Testis (tissue), 2 donors: ENCODE results near the gene WRAP73.

ENCODE experiments used
- POLR2A ChIP-seq: fragments of 450-650 bp; IDR thresholded peaks from one replicate; pipeline ENCODE4 v1.6.1; 2017; ENCODE audit warnings: antibody characterized with exemption, mild to moderate bottlenecking, moderate library complexity
- TF ChIP-seq, protein P1 (sequence below), 3 experiments: fragments of 450-650 bp in 2 of 3; fragments of 200-600 bp in 1 of 3; sonication (generic) in 1 of 3; IDR thresholded peaks; one replicate each; pipeline ENCODE4 v1.5.1; 2016 to 2019; ENCODE audit warnings: antibody characterized with exemption in 3 of 3, mild to moderate bottlenecking in 2 of 3, moderate library complexity in 1 of 3

GRCh38 chr1:3614755-3615742, 34.9 kb downstream of the WRAP73 start:
- no peak for TF ChIP-seq POLR2A
- TF ChIP-seq, protein P1, sequence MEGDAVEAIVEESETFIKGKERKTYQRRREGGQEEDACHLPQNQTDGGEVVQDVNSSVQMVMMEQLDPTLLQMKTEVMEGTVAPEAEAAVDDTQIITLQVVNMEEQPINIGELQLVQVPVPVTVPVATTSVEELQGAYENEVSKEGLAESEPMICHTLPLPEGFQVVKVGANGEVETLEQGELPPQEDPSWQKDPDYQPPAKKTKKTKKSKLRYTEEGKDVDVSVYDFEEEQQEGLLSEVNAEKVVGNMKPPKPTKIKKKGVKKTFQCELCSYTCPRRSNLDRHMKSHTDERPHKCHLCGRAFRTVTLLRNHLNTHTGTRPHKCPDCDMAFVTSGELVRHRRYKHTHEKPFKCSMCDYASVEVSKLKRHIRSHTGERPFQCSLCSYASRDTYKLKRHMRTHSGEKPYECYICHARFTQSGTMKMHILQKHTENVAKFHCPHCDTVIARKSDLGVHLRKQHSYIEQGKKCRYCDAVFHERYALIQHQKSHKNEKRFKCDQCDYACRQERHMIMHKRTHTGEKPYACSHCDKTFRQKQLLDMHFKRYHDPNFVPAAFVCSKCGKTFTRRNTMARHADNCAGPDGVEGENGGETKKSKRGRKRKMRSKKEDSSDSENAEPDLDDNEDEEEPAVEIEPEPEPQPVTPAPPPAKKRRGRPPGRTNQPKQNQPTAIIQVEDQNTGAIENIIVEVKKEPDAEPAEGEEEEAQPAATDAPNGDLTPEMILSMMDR (IDR thresholded peaks at IDR 0.05), result peak in 2 of 3 experiments; percentile 28 to 56
